Measurements from ENCODE around the gene ZNF805.

GRCh38 chr19:57302727-57303401 lies 62.4 kb downstream of the ZNF805 start:
- TF ChIP-seq CTCF (IDR thresholded peaks at IDR 0.05) = no peak
- TF ChIP-seq EZH2 (IDR thresholded peaks at IDR 0.05) = no peak
- no peak for TF ChIP-seq EZH2phosphoT487 (IDR thresholded peaks at IDR 0.05)

Data from neural progenitor cell (in vitro differentiated cells).